Epithelial cell of proximal tubule (primary cell): Measurements from ENCODE around the gene DLEU7. TPM values are rescaled to one million over a fixed set of nuclear protein-coding genes. Genes with fewer than 3 reads are reported as not detected.
A peak's percentile ranks its signal among the peaks of the same experiment; 100 is the strongest.

Experiments
- DNase-seq: peaks from one replicate; pipeline ENCODE4 v3.0.0-alpha.2; 2011; ENCODE audit warnings: low read depth
- H3K4me3 ChIP-seq: 2 replicates; pipeline ENCODE4 v1.5.1; 2011; ENCODE audit warnings: low read depth, mild to moderate bottlenecking, low read length
- total RNA-seq: library from RNA; depleted of rRNA; stranded (reverse); fragments of >200 nt; gene quantifications from 2 replicates; pipeline ENCODE4 v1.2.3, GENCODE V29; 2015
- TF ChIP-seq, protein P1 (sequence below): conservative IDR thresholded peaks from 2 replicates; pipeline ENCODE4 v1.5.1; 2012; ENCODE audit warnings: low read depth, mild to moderate bottlenecking, low read length

DLEU7 gene
- total RNA-seq, 1 donor from 2014 or later = not detected

DNA sequence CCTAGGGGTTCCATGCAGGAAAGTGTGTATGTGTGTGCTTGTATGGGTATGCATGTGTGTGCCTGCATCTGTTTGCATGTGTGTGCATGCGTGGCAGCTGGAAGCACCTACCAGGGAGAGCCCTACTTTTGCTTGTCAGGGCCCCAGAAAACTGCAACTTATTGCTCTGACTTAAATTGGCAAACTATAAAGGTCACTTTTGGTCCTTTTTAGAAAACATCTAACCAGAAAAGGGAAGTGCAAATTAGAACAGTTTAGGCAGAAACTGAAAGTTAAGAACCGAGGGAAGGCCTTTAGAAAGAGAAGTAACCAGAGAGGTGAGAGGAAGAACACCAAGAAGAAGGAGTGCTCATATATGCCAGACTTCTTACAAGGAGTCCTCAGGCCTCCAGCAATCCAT, 32.5 kb downstream of the DLEU7 start:
- TF ChIP-seq, protein P1, sequence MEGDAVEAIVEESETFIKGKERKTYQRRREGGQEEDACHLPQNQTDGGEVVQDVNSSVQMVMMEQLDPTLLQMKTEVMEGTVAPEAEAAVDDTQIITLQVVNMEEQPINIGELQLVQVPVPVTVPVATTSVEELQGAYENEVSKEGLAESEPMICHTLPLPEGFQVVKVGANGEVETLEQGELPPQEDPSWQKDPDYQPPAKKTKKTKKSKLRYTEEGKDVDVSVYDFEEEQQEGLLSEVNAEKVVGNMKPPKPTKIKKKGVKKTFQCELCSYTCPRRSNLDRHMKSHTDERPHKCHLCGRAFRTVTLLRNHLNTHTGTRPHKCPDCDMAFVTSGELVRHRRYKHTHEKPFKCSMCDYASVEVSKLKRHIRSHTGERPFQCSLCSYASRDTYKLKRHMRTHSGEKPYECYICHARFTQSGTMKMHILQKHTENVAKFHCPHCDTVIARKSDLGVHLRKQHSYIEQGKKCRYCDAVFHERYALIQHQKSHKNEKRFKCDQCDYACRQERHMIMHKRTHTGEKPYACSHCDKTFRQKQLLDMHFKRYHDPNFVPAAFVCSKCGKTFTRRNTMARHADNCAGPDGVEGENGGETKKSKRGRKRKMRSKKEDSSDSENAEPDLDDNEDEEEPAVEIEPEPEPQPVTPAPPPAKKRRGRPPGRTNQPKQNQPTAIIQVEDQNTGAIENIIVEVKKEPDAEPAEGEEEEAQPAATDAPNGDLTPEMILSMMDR = no peak
- no peak for DNase-seq
- H3K4me3 ChIP-seq = no peak overlapping the region

- no peak for DNase-seq
- TF ChIP-seq, protein P1 = no peak
- H3K4me3 ChIP-seq = no peak overlapping the region
Measured at GRCh38 chr13:50810468-50810867, 33.0 kb downstream of the DLEU7 start.

- H3K4me3 ChIP-seq = no peak overlapping the region
- DNase-seq = no peak
- TF ChIP-seq, protein P1 = no peak
Measured at GRCh38 chr13:50809133-50810090, 34.1 kb downstream of the DLEU7 start.

- DNase-seq = no peak
- H3K4me3 ChIP-seq = no peak overlapping the region
- TF ChIP-seq, protein P1 = no peak
Measured at GRCh38 chr13:50805805-50806204, 37.7 kb downstream of the DLEU7 start.

- no peak overlapping the region for H3K4me3 ChIP-seq
- TF ChIP-seq, protein P1 = peak; percentile 85
Measured at GRCh38 chr13:50801087-50801931, 42.2 kb downstream of the DLEU7 start.

GRCh38 chr13:50800091-50800739, 43.3 kb downstream of the DLEU7 start:
- TF ChIP-seq, protein P1 = no peak

More at GRCh38 chr13:50801087-50801931, 42.2 kb downstream of the DLEU7 start:
- peak; percentile 7 for DNase-seq

More at GRCh38 chr13:50800091-50800739, 43.3 kb downstream of the DLEU7 start:
- H3K4me3 ChIP-seq = no peak overlapping the region
- no peak for DNase-seq
